GM21390 (cell line): ENCODE data around the gene SLBP.

Experiments used
- ATAC-seq: cut with Tn5 transposase; IDR thresholded peaks from one replicate; pipeline ENCODE4 v1.9.1; 2021; ENCODE audit not compliant: unreplicated experiment

The SLBP gene

GRCh38 chr4:1727117-1728031 is 15.3 kb upstream of the SLBP start:
- no peak for ATAC-seq

GRCh38 chr4:1726146-1726934 is 14.2 kb upstream of the SLBP start:
- ATAC-seq = no peak

- ATAC-seq = no peak
Observed at GRCh38 chr4:1725521-1725920, 13.4 kb upstream of the SLBP start.

GRCh38 chr4:1723131-1723801 is 11.1 kb upstream of the SLBP start:
- ATAC-seq = no peak

GRCh38 chr4:1722551-1723118 is 10.5 kb upstream of the SLBP start:
- no peak for ATAC-seq

- ATAC-seq = no peak
Observed at GRCh38 chr4:1721666-1722550, 9.8 kb upstream of the SLBP start.

- ATAC-seq = peak; percentile 75
Observed at GRCh38 chr4:1721003-1721665, 9.0 kb upstream of the SLBP start, which contains the start of the genes TACC3 and TMEM129. TACC3 (plus strand) TSS chr4:1721521; CDS start chr4:1723422, 1,901 bp downstream. TMEM129 (minus strand) TSS chr4:1721323; CDS start chr4:1720837, 486 bp downstream.

GRCh38 chr4:1720163-1720983 is 8.3 kb upstream of the SLBP start:
- peak; percentile 26 for ATAC-seq

GRCh38 chr4:1718095-1718850 is 6.2 kb upstream of the SLBP start:
- no peak for ATAC-seq

GRCh38 chr4:1717129-1718094 is 5.3 kb upstream of the SLBP start:
- ATAC-seq = no peak

- no peak for ATAC-seq
Observed at GRCh38 chr4:1716065-1716945, 4.2 kb upstream of the SLBP start.

- ATAC-seq = no peak
Observed at GRCh38 chr4:1715002-1715758, 3.1 kb upstream of the SLBP start.

- ATAC-seq = no peak
Observed at GRCh38 chr4:1714303-1715001, 2.3 kb upstream of the SLBP start.
